Activated T-helper 1 cell treated with anti-CD3 and anti-CD28 coated beads, Interleukin-12 subunit alpha, Interleukin-12 subunit beta, Interleukin-2, Interleukin-4 antibody, amounts not matched to agents 30 ng/mL and 10 ng/mL and 1 ng/mL, durations not matched to agents 14 hours and 24 hours and 36 hours (primary cell): ENCODE results near the gene APOL2. TPM values are rescaled to one million over a fixed set of nuclear protein-coding genes. Genes with fewer than 3 reads are reported as not detected.

Experiments used
- DNase-seq: peaks from one replicate; pipeline ENCODE4 v3.0.0; 2021; ENCODE audit warnings: low spot score
- H3K27ac Mint-ChIP-seq: one replicate; pipeline ENCODE4 v1.8.0; 2021; ENCODE audit warnings: mild to moderate bottlenecking, mixed read lengths
- H3K27me3 Mint-ChIP-seq: one replicate; pipeline ENCODE4 v1.8.0; 2022; ENCODE audit warnings: mild to moderate bottlenecking, moderate library complexity, mixed read lengths; ENCODE audit not compliant: insufficient read depth
- H3K36me3 Mint-ChIP-seq: one replicate; pipeline ENCODE4 v1.8.0; 2021; ENCODE audit warnings: low read depth, mixed read lengths
- H3K4me1 Mint-ChIP-seq: one replicate; pipeline ENCODE4 v1.8.0; 2021; ENCODE audit warnings: low read depth, mixed read lengths
- H3K4me3 Mint-ChIP-seq: one replicate; pipeline ENCODE4 v1.8.0; 2021; ENCODE audit warnings: mild to moderate bottlenecking, moderate library complexity, mixed read lengths
- H3K9me3 Mint-ChIP-seq: one replicate; pipeline ENCODE4 v1.8.0; 2021; ENCODE audit warnings: mixed read lengths
- intact Hi-C: fragments of 100-400 bp; cut with micrococcal nuclease; formaldehyde crosslinking; loops from one replicate; pipeline ENCODE4 v1.15.1; 2024
- total RNA-seq: library from RNA; stranded (reverse); gene quantifications from 2 replicates; pipeline ENCODE4 v1.2.3, GENCODE V29; 2022

The APOL2 gene
- total RNA-seq, 1 donor from 2014 or later = 54.4 TPM

DNA sequence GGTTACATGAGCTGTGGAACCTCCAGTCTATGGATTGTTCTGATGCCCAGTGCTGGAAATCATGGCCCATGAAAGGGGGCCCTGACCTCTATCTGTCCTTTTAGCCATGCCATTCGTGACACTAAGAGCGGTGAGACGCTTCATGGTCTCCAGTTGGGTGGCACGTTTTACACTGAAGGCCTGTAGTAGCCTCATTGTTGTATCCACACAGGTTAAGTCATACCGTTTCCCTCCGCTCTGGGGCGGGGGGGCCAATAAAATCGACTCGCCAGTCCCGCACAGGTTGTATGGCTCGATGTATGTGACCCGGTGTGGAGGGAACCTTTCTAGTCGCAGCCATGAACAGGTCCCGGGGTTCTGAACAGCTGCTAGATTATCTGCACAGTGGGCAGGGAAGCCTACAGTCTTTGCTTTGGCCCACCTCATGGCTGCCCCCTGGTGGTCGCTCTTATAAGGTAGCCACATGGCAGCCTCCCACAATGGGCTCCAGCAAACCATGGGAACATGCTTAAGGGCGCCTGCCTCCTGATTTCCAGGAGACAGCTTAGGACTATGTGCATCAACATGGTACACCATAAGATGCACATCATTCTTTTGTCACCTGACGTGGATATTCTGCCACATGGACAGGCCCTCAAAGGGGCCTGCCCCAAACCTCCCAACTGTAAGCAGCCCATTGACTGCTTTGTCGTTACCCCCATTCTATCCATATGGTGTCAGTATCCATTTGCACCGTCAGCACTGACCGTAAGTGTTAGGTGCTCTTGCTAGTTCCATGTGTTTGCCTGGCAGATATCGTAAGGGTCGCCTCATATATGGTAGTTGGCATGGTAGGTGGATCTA, 59.1 kb downstream of the APOL2 start:
- H3K4me3 Mint-ChIP-seq = no peak overlapping the region
- peaks cover 5% of the 10 kb centered on the region for H3K4me1 Mint-ChIP-seq
- DNase-seq = peak; percentile 62
- H3K36me3 Mint-ChIP-seq = no peaks in the 10 kb centered on the region
- no peaks in the 10 kb centered on the region for H3K27me3 Mint-ChIP-seq
- intact Hi-C loops = loop anchor here (1.0 to 2.0 kb wide), 3 partner anchors 20 to 115 kb away; partner anchors contain the start of gene APOL3
- H3K9me3 Mint-ChIP-seq = peaks cover 3% of the 10 kb centered on the region
- H3K27ac Mint-ChIP-seq = no peak overlapping the region

DNA sequence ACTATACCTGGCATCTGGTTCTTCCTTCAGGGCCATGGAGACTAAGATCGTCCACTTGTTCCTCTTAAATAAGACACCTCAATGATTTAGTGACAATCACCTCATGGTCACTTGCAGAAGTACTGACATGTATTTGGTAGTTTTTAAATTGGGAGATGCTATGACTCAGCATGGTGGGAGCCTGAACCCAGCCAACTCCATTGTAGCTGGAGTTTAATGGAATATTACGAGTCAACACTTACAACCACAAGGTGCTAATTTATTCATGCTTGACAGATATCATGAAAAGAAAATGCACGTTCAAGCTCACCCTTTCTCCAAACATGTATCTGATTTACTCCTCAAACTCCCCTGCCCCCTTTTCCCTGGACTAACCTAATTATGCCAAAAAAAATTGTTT, 62.2 kb downstream of the APOL2 start:
- no peak for DNase-seq
- H3K9me3 Mint-ChIP-seq = peaks cover 3% of the 10 kb centered on the region
- H3K36me3 Mint-ChIP-seq = no peaks in the 10 kb centered on the region
- no peak overlapping the region for H3K27ac Mint-ChIP-seq
- intact Hi-C loops = no loop called here
- H3K27me3 Mint-ChIP-seq = no peaks in the 10 kb centered on the region
- H3K4me1 Mint-ChIP-seq = peaks cover 5% of the 10 kb centered on the region
- no peak overlapping the region for H3K4me3 Mint-ChIP-seq

Other genes starting within 250 kb of the APOL2 start
- 3.7 and 3.8 TPM in 2 replicates for gene RBFOX2, start 210.7 kb downstream of the APOL2 start, total RNA-seq
- 52.4 and 53.5 TPM in 2 replicates for gene APOL3, start 78.8 kb downstream of the APOL2 start, total RNA-seq
- 0.18 TPM in 1 of 2 replicates, not detected in the other for gene APOL4, start 37.7 kb downstream of the APOL2 start, total RNA-seq
- 36.7 and 37.1 TPM in 2 replicates for gene APOL1, start 13.6 kb upstream of the APOL2 start, total RNA-seq
- gene MYH9, start 148.4 kb upstream of the APOL2 start, total RNA-seq = 618 and 639 TPM in 2 replicates
- 95.2 and 95.3 TPM in 2 replicates for gene TXN2, start 242.1 kb upstream of the APOL2 start, total RNA-seq